ENCODE data around the gene DNAJC15. TPM values are rescaled to one million over a fixed set of nuclear protein-coding genes. Genes with fewer than 3 reads are reported as not detected.

The DNAJC15 gene
- total RNA-seq, 6 experiments from 2014 or later, result 23.8 to 29.6 (median 25.8) TPM

DNA sequence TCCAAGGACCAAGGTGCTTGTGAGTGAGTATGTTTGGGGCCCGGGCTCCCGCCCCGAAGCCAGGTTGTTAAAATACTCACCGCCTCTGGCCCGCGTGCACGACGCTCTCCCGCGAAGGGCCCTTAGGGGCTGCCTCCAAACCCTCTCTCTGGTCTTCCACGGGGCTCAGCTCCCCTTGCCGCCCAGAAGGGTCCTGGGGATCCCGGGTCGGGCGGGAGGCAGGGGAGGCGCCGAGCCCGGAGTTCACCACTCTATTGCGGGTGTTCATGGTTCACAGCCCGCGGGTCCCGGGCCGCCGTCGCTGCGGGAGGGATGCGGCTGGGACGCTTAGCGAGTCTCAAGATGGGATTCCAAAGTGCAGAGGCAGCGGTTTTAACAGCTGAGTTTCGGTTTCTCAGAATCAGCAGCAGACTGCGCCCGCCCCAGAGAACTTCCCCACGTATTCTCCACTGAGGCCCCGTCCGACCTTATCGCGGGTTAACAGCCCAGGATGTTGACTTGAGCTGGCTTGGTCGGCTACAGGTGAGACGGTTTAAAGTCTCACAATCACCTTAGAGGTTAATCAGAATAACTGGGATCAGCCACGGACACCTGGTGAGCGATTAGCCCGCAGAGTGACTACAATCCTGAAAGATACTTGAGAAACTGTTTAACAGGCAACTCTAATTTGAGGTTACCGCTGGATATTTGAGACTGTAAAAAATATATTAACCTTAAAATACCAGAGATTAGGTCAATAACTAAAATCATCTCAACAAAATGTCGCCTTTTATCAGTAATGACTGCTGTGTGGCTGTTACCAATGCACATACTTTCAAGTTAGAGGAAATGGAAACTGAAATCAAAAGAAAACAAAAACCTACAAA, 31.3 kb upstream of the DNAJC15 start, which contains the start of gene EPSTI1:
EPSTI1 (minus strand) TSS at position 344 of the 866 bp plus-strand sequence; CDS start at position 268, 76 bp downstream.
- no peaks in the 10 kb centered on the region for H3K9me3 Mint-ChIP-seq
- no peaks in the 10 kb centered on the region for H3K36me3 Mint-ChIP-seq (ENCODE audit: low read depth)
- peak; percentile 26 for DNase-seq
- TF ChIP-seq, protein P1, sequence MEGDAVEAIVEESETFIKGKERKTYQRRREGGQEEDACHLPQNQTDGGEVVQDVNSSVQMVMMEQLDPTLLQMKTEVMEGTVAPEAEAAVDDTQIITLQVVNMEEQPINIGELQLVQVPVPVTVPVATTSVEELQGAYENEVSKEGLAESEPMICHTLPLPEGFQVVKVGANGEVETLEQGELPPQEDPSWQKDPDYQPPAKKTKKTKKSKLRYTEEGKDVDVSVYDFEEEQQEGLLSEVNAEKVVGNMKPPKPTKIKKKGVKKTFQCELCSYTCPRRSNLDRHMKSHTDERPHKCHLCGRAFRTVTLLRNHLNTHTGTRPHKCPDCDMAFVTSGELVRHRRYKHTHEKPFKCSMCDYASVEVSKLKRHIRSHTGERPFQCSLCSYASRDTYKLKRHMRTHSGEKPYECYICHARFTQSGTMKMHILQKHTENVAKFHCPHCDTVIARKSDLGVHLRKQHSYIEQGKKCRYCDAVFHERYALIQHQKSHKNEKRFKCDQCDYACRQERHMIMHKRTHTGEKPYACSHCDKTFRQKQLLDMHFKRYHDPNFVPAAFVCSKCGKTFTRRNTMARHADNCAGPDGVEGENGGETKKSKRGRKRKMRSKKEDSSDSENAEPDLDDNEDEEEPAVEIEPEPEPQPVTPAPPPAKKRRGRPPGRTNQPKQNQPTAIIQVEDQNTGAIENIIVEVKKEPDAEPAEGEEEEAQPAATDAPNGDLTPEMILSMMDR (IDR thresholded peaks at IDR 0.05), result no peak
- no peaks in the 10 kb centered on the region; the same call in 1 of the 2 replicates for H3K27me3 Mint-ChIP-seq (ENCODE audit: insufficient read depth)
- peaks cover 51% of the 10 kb centered on the region for H3K4me1 Mint-ChIP-seq (ENCODE audit: low read depth)
- H3K27ac Mint-ChIP-seq, result peak within 1 kb of the TSS; percentile 79
- H3K4me3 Mint-ChIP-seq, result peak within 1 kb of the TSS; percentile 89

DNA sequence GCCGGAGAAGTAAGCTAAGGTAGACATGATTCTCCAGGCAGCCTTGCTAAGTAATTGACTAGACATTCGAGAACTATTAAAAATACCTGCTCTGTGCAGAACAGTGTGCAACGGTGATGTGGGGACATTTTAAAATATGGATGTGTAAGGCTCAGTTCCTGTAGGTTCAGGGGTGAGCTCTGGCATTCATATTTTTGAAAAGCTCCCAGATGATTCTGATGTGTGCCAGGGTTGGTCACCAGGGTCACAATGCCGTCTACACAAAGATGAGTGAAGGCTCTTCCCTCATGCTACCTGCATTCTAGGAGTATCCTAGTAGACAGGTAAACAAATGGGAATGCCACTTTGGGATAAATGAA, 30.6 kb upstream of the DNAJC15 start:
- H3K27ac Mint-ChIP-seq, result peak overlapping the region; percentile 79
- TF ChIP-seq, protein P1 (IDR thresholded peaks at IDR 0.05), result no peak
- H3K4me1 Mint-ChIP-seq (ENCODE audit: low read depth), result peaks cover 57% of the 10 kb centered on the region
- no peak for DNase-seq
- H3K4me3 Mint-ChIP-seq, result peak overlapping the region; percentile 89; the same call in 1 of the 2 replicates
- no peaks in the 10 kb centered on the region for H3K36me3 Mint-ChIP-seq (ENCODE audit: low read depth)
- H3K9me3 Mint-ChIP-seq, result no peaks in the 10 kb centered on the region
- H3K27me3 Mint-ChIP-seq (ENCODE audit: insufficient read depth), result no peaks in the 10 kb centered on the region; the same call in 1 of the 2 replicates

DNA sequence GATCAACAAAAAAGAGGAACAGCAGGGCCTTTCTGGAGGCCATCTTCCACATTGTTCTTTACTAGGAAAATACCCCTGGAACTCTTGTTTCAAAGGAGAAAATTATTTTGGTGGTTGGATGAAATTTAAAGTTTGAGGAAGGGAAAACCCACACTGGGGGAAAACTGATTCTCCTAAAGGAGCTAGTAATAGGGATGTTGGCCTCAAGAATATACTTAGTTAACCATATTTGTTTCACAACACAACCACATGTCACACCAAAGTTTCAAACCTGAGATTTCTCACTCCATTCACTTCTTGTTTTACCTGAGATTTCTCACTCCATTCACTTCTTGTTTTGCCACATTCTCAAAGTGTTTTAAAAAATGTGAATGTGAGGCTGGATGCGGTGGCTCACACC, 28.5 kb upstream of the DNAJC15 start:
- Mint-ChIP-seq H3K9me3 (no peaks in the 10 kb centered on the region), H3K27me3 (ENCODE audit: insufficient read depth) (no peaks in the 10 kb centered on the region; the same call in 1 of the 2 replicates), H3K36me3 (ENCODE audit: low read depth) (no peaks in the 10 kb centered on the region), H3K27ac (peak overlapping the region; percentile 2; the same call in 1 of the 2 replicates), H3K4me3 (no peak overlapping the region), H3K4me1 (ENCODE audit: low read depth) (peaks cover 61% of the 10 kb centered on the region)
- TF ChIP-seq, protein P1 (IDR thresholded peaks at IDR 0.05), result no peak
- DNase-seq, result no peak

DNA sequence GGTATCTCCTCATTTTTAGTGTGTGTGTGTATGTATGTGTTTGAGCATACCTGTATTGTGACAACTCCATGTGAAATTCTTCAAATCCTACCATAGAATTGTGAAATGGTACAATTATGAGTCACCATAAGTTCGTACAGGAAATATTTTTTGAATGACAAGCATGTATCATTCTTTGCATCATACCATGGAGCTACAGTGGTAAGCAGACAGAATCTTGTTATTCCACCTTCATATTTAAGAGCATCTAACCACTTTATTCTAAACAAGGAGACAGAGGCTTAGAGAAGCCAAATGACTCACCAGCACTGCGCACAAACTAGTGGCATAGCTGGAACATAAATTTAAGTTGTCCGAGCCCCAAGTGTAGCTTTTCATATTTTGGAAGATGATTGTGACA, 26.8 kb upstream of the DNAJC15 start:
- peak; percentile 93 for DNase-seq
- no peaks in the 10 kb centered on the region; the same call in 1 of the 2 replicates for H3K27me3 Mint-ChIP-seq (ENCODE audit: insufficient read depth)
- no peaks in the 10 kb centered on the region for H3K9me3 Mint-ChIP-seq
- TF ChIP-seq, protein P1 (IDR thresholded peaks at IDR 0.05), result no peak
- H3K4me3 Mint-ChIP-seq, result peak overlapping the region; percentile 61
- H3K4me1 Mint-ChIP-seq (ENCODE audit: low read depth), result peaks cover 48% of the 10 kb centered on the region
- H3K36me3 Mint-ChIP-seq (ENCODE audit: low read depth), result peaks cover 4% of the 10 kb centered on the region; the same call in 1 of the 2 replicates
- H3K27ac Mint-ChIP-seq, result peak overlapping the region; percentile 72

DNA sequence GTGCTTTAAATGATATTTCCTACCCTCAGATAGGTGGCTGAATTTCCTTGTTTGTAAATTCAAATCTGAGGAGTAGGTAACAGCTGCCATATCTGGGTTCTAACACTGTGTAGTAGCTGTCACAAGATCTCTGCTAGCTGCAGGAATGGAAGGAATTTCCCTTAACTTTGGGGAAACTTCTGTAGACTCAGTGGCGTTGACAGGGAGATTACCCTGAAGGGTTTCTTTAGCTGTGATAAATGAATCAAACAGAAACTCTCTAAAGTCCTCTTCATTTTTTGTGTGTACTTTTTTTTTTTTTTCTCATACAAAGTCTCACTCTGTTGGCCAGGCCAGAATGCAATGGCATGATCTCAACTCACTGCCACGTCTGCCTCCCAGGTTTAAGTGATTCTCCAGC, 26.0 kb upstream of the DNAJC15 start:
- peak overlapping the region; percentile 61 for H3K4me3 Mint-ChIP-seq
- TF ChIP-seq, protein P1 (IDR thresholded peaks at IDR 0.05), result no peak
- peak overlapping the region; percentile 72 for H3K27ac Mint-ChIP-seq
- peaks cover 48% of the 10 kb centered on the region for H3K4me1 Mint-ChIP-seq (ENCODE audit: low read depth)
- H3K9me3 Mint-ChIP-seq, result no peaks in the 10 kb centered on the region
- H3K36me3 Mint-ChIP-seq (ENCODE audit: low read depth), result peaks cover 11% of the 10 kb centered on the region; the same call in 1 of the 2 replicates
- DNase-seq, result peak; percentile 36
- H3K27me3 Mint-ChIP-seq (ENCODE audit: insufficient read depth), result no peaks in the 10 kb centered on the region; the same call in none of the 2 replicates

All from HFFc6 (cell line).